ENCODE data around the gene SDHAF1. TPM values are rescaled to one million over a fixed set of nuclear protein-coding genes. Genes with fewer than 3 reads are reported as not detected.
"Not testable (repeated sequence)": the region's sequence is repeated elsewhere in the genome, so short reads cannot be mapped to it uniquely, and the experiment has no call there.

Gene SDHAF1
- total and polyA plus RNA-seq, 4 donors: 11.1 to 26.1 (median 14.1) TPM

DNA sequence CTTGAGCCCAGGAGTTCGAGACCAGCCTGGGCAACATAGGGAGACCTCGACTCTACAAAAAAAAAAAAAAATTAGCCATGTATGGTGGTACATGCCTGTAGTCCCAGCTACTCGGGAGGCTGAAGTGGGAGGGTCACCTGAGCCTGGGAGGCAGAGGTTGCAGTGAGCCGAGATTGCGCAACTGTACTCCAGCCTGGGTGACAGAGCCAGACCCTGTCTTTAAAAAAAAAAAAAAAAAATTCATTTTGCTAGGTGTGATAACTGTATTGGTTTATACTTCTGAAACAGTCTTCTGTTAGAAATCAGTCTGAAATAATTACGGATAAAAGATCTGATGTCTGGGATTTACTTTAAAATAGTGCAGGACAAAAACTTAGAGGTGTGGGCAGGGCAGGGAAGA is 46.1 kb downstream of the SDHAF1 start:
- H3K9me3 ChIP-seq (ENCODE audit: control insufficient read depth, low read length); intact Hi-C loops (cut with DNase I); H3K27me3 ChIP-seq (ENCODE audit: control insufficient read depth in 1 of 2, insufficient read depth in 2 of 2, low read length in 1 of 2); H3K27ac ChIP-seq (ENCODE audit: low read depth in 1 of 2, low read length in 2 of 2); ATAC-seq (ENCODE audit: low FRiP score); H3K4me1 ChIP-seq (ENCODE audit: control insufficient read depth in 1 of 2, insufficient read depth in 2 of 2, low read length in 2 of 2); H3K4me3 ChIP-seq (ENCODE audit: low read length in 2 of 2); H3K36me3 ChIP-seq (ENCODE audit: control insufficient read depth in 1 of 2, insufficient read depth in 2 of 2, low read length in 1 of 2); DNase-seq: not testable (repeated sequence)
- 92 to 96% methylated on average over 6 of the region's 6 CpGs for WGBS, 2 donors

DNA sequence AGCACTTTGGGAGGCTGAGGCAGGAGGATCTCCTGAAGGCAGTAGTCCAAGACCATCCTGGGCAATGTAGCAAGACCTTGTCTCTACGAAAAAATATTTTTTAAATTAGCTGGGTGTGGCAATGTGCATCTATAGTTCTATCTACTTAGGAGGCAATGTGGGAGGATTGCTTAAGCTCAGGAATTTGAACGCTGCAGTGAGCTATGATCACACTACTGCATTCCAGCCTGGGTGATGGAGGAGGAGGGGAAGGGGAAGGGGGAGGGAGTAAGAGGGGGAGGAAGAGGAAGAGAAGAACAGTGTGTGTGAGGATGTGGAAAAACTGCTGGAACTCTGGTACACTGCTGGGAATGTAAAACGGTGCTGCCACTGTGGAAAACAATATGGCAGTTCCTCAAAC is 46.8 kb downstream of the SDHAF1 start:
- 30 to 34% methylated on average over 3 of the region's 3 CpGs for WGBS, 2 donors
- ATAC-seq (ENCODE audit: low FRiP score) (no peak), DNase-seq (no peak)
- Histone ChIP-seq H3K9me3 (ENCODE audit: control insufficient read depth, low read length) (no peaks in the 10 kb centered on the region), H3K27me3 (ENCODE audit: control insufficient read depth in 1 of 2, insufficient read depth in 2 of 2, low read length in 1 of 2) (no peaks in the 10 kb centered on the region), H3K4me3 (ENCODE audit: low read length in 2 of 2) (no peak overlapping the region), H3K4me1 (ENCODE audit: control insufficient read depth in 1 of 2, insufficient read depth in 2 of 2, low read length in 2 of 2) (no peaks in the 10 kb centered on the region), H3K36me3 (ENCODE audit: control insufficient read depth in 1 of 2, insufficient read depth in 2 of 2, low read length in 1 of 2) (peaks cover 0 to 1% of the 10 kb centered on the region in 2 donors), H3K27ac (ENCODE audit: low read depth in 1 of 2, low read length in 2 of 2) (no peak overlapping the region)
- intact Hi-C loops (cut with DNase I): no loop called here

- Histone ChIP-seq H3K27me3 (ENCODE audit: control insufficient read depth in 1 of 2, insufficient read depth in 2 of 2, low read length in 1 of 2) (no peaks in the 10 kb centered on the region), H3K36me3 (ENCODE audit: control insufficient read depth in 1 of 2, insufficient read depth in 2 of 2, low read length in 1 of 2) (peaks cover 0 to 1% of the 10 kb centered on the region in 2 donors), H3K27ac (ENCODE audit: low read depth in 1 of 2, low read length in 2 of 2) (no peak overlapping the region), H3K9me3 (ENCODE audit: control insufficient read depth, low read length) (no peaks in the 10 kb centered on the region), H3K4me3 (ENCODE audit: low read length in 2 of 2) (no peak overlapping the region), H3K4me1 (ENCODE audit: control insufficient read depth in 1 of 2, insufficient read depth in 2 of 2, low read length in 2 of 2) (no peaks in the 10 kb centered on the region)
- intact Hi-C loops (cut with DNase I): no loop called here
- WGBS, 2 donors: 91 to 96% methylated on average over 2 of the region's 2 CpGs
- DNase-seq (no peak), ATAC-seq (ENCODE audit: low FRiP score) (no peak)
Measured at GRCh38 chr19:36043952-36044351, 49.0 kb downstream of the SDHAF1 start.

Other genes with a start within 250 kb of the SDHAF1 start
- 10 to 100 TPM; 14.8 to 22.0 TPM for gene U2AF1L4, start 249.8 kb upstream of the SDHAF1 start, total RNA-seq
- 10 to 100 TPM; 24.7 to 70.4 TPM for gene U2AF1L4, start 249.8 kb upstream of the SDHAF1 start, polyA plus RNA-seq
- 10 to 100 TPM; 32.9 to 37.0 TPM for gene PSENEN, start 249.5 kb upstream of the SDHAF1 start, total RNA-seq
- gene PSENEN, start 249.5 kb upstream of the SDHAF1 start, polyA plus RNA-seq: 10 to 100 TPM; 32.4 to 59.2 TPM
- gene LIN37, start 246.6 kb upstream of the SDHAF1 start, total RNA-seq: 10 to 100 TPM; 10.6 to 13.3 TPM
- gene LIN37, start 246.6 kb upstream of the SDHAF1 start, polyA plus RNA-seq: 10 to 100 TPM; 13.1 to 91.2 TPM
- gene HSPB6, start 238.2 kb upstream of the SDHAF1 start, total RNA-seq: 100 to 1,000 TPM; 148 to 152 TPM
- gene HSPB6, start 238.2 kb upstream of the SDHAF1 start, polyA plus RNA-seq: 100 to 1,000 TPM in 1 of 2 donors, 10 to 100 TPM in 1; 73.9 to 131 TPM
- gene PROSER3, start 237.0 kb upstream of the SDHAF1 start, total RNA-seq: 10 to 100 TPM; 18.7 to 19.6 TPM
- gene PROSER3, start 237.0 kb upstream of the SDHAF1 start, polyA plus RNA-seq: 10 to 100 TPM in 1 of 2 donors, 1 to 10 TPM in 1; 4.1 to 18.7 TPM
- 10 to 100 TPM; 12.3 to 27.8 TPM for gene ARHGAP33, start 219.6 kb upstream of the SDHAF1 start, total RNA-seq
- 10 to 100 TPM in 1 of 2 donors, 1 to 10 TPM in 1; 1.9 to 22.1 TPM for gene ARHGAP33, start 219.6 kb upstream of the SDHAF1 start, polyA plus RNA-seq
- not detected for gene PRODH2, start 182.3 kb upstream of the SDHAF1 start, total RNA-seq
- not detected for gene PRODH2, start 182.3 kb upstream of the SDHAF1 start, polyA plus RNA-seq
- gene NPHS1, start 142.7 kb upstream of the SDHAF1 start, total RNA-seq: not detected
- gene NPHS1, start 142.7 kb upstream of the SDHAF1 start, polyA plus RNA-seq: not detected
- not detected for gene KIRREL2, start 138.3 kb upstream of the SDHAF1 start, total RNA-seq
- gene KIRREL2, start 138.3 kb upstream of the SDHAF1 start, polyA plus RNA-seq: under 1 TPM; 0.08 to 0.50 TPM
- 10 to 100 TPM; 12.9 to 13.5 TPM for gene APLP1, start 126.6 kb upstream of the SDHAF1 start, total RNA-seq
- 10 to 100 TPM in 1 of 2 donors, 1 to 10 TPM in 1; 7.6 to 23.0 TPM for gene APLP1, start 126.6 kb upstream of the SDHAF1 start, polyA plus RNA-seq
- 10 to 100 TPM; 18.9 to 19.4 TPM for gene NFKBID, start 94.6 kb upstream of the SDHAF1 start, total RNA-seq
- 10 to 100 TPM in 1 of 2 donors, 1 to 10 TPM in 1; 2.9 to 10.4 TPM for gene NFKBID, start 94.6 kb upstream of the SDHAF1 start, polyA plus RNA-seq
- 10 to 100 TPM; 18.7 TPM for gene HCST, start 92.7 kb upstream of the SDHAF1 start, total RNA-seq
- gene HCST, start 92.7 kb upstream of the SDHAF1 start, polyA plus RNA-seq: 10 to 100 TPM in 1 of 2 donors, 1 to 10 TPM in 1; 7.3 to 20.9 TPM
- 100 to 1,000 TPM in 1 of 2 donors, 10 to 100 TPM in 1; 98.9 to 117 TPM for gene TYROBP, start 86.9 kb upstream of the SDHAF1 start, total RNA-seq
- gene TYROBP, start 86.9 kb upstream of the SDHAF1 start, polyA plus RNA-seq: 100 to 1,000 TPM in 1 of 2 donors, 10 to 100 TPM in 1; 48.8 to 327 TPM
- 10 to 100 TPM; 14.5 to 15.1 TPM for gene LRFN3, start 58.8 kb upstream of the SDHAF1 start, total RNA-seq
- 1 to 10 TPM; 2.0 to 6.1 TPM for gene LRFN3, start 58.8 kb upstream of the SDHAF1 start, polyA plus RNA-seq
- gene SYNE4, start 13.6 kb downstream of the SDHAF1 start, total RNA-seq: 1 to 10 TPM; 1.0 to 1.4 TPM
- gene SYNE4, start 13.6 kb downstream of the SDHAF1 start, polyA plus RNA-seq: 1 to 10 TPM in 1 of 2 donors, not detected in 1; 2.3 TPM
- 10 to 100 TPM; 14.0 to 15.3 TPM for gene ALKBH6, start 19.0 kb downstream of the SDHAF1 start, total RNA-seq
- gene ALKBH6, start 19.0 kb downstream of the SDHAF1 start, polyA plus RNA-seq: 10 to 100 TPM; 10.3 to 25.6 TPM
- 10 to 100 TPM; 35.1 to 37.1 TPM for gene CLIP3, start 37.7 kb downstream of the SDHAF1 start, total RNA-seq
- 10 to 100 TPM in 1 of 2 donors, 1 to 10 TPM in 1; 8.9 to 22.2 TPM for gene CLIP3, start 37.7 kb downstream of the SDHAF1 start, polyA plus RNA-seq
- gene THAP8, start 59.1 kb downstream of the SDHAF1 start, total RNA-seq: 1 to 10 TPM; 1.8 to 4.1 TPM
- 1 to 10 TPM; 2.9 to 3.6 TPM for gene THAP8, start 59.1 kb downstream of the SDHAF1 start, polyA plus RNA-seq
- 1 to 10 TPM in 1 of 2 donors, under 1 TPM in 1; 0.45 to 1.3 TPM for gene WDR62, start 59.7 kb downstream of the SDHAF1 start, total RNA-seq
- gene WDR62, start 59.7 kb downstream of the SDHAF1 start, polyA plus RNA-seq: under 1 TPM; 0.25 to 0.26 TPM
- gene OVOL3, start 116.0 kb downstream of the SDHAF1 start, total RNA-seq: not detected
- gene OVOL3, start 116.0 kb downstream of the SDHAF1 start, polyA plus RNA-seq: not detected
- 10 to 100 TPM; 33.7 to 48.1 TPM for gene POLR2I, start 119.7 kb downstream of the SDHAF1 start, total RNA-seq
- 10 to 100 TPM; 56.7 to 96.0 TPM for gene POLR2I, start 119.7 kb downstream of the SDHAF1 start, polyA plus RNA-seq
- 100 to 1,000 TPM; 121 to 123 TPM for gene TBCB, start 120.3 kb downstream of the SDHAF1 start, total RNA-seq
- 100 to 1,000 TPM; 131 to 220 TPM for gene TBCB, start 120.3 kb downstream of the SDHAF1 start, polyA plus RNA-seq
- gene CAPNS1, start 144.9 kb downstream of the SDHAF1 start, total RNA-seq: 100 to 1,000 TPM; 521 to 538 TPM
- gene CAPNS1, start 144.9 kb downstream of the SDHAF1 start, polyA plus RNA-seq: 100 to 1,000 TPM; 488 to 543 TPM
- 100 to 1,000 TPM; 127 to 172 TPM for gene COX7A1, start 157.3 kb downstream of the SDHAF1 start, total RNA-seq
- 100 to 1,000 TPM; 191 to 244 TPM for gene COX7A1, start 157.3 kb downstream of the SDHAF1 start, polyA plus RNA-seq
- gene ZNF565, start 219.5 kb downstream of the SDHAF1 start, total RNA-seq: 1 to 10 TPM; 7.4 to 8.0 TPM
- gene ZNF565, start 219.5 kb downstream of the SDHAF1 start, polyA plus RNA-seq: 1 to 10 TPM; 1.6 to 2.6 TPM
- 10 to 100 TPM; 44.3 to 44.8 TPM for gene ZNF146, start 219.9 kb downstream of the SDHAF1 start, total RNA-seq
- gene ZNF146, start 219.9 kb downstream of the SDHAF1 start, polyA plus RNA-seq: 10 to 100 TPM; 26.7 to 40.1 TPM